ENCODE results near the gene CXCL11.

Gene CXCL11

GRCh38 chr4:76042241-76042998 is 6.5 kb upstream of the CXCL11 start:
- DNase-seq = peak in 1 of 5 experiments; percentile 61

GRCh38 chr4:76036855-76037254 is 985 bp upstream of the CXCL11 start:
- no peak for DNase-seq

GRCh38 chr4:76035141-76035540 is 729 bp downstream of the CXCL11 start:
- DNase-seq = no peak

- no peak for DNase-seq
Observed at GRCh38 chr4:76029300-76029699, 6.6 kb downstream of the CXCL11 start.

DNA sequence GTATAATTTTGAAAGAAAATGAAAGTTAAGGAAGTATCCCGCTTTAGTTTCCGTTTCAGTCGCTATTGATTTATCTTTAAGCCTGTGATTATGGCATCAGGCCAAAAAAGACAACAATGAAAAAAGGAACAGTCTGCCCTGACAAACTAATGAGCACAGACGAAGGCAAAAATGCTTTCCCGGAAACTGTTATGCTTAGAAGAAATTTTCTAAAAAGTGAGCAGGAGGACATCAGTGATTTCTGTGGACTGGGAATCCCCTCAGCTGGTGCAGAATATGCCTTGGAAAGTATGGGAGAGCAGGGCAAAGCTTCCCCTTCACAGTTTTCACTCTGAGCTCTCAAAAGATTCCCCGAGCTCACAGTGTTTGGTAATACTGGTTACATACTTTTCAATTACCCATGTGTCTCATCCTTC is 7.5 kb downstream of the CXCL11 start:
- DNase-seq = peak in 1 of 5 experiments; percentile 39

DNA sequence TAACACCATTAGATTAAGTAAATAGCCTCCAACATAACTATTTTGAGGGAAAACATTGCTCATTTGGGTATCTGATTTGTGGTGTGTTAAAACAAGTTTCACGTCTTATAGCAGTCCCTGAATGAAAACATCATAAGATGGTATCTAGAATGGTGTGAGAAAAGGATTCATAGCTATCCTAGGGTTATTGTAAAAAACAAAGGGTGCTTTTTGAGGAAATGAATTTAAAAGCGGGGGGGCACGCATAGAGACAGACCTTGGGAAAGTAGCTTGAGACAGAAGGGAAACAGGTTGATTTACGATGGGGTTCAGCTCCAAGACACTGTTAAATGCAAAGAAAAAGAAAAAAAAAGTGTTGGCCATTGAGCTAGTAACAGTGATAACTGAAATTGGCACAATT is 11.8 kb downstream of the CXCL11 start:
- peak in 1 of 5 experiments; percentile 84 for DNase-seq

- DNase-seq = no peak
Observed at GRCh38 chr4:76023389-76023788, 12.5 kb downstream of the CXCL11 start, which contains the start of gene CXCL10. TSS of gene CXCL10 (minus strand) at chr4:76023497. CDS start at chr4:76023431, 66 bp downstream.

DNA sequence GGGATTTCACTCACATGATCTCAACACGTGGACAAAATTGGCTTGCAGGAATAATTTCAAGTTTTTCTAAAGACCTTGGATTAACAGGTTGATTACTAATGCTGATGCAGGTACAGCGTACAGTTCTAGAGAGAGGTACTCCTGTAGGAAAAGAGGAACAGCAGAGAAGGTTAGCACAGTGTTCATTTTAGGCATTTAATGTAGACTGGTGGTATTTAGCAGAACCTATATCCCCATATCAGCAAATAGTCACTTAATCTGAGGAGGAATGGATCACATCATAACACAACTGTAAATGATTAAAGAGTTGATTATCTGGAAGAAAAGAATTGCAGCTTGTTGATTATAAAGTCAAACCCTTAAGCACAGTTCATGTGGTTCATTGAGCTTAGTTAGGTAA is 13.2 kb downstream of the CXCL11 start:
- no peak for DNase-seq

GRCh38 chr4:76022031-76022430 is 13.8 kb downstream of the CXCL11 start:
- peak in 1 of 5 experiments; percentile 66 for DNase-seq

- no peak for DNase-seq
Observed at GRCh38 chr4:76017056-76017686, 18.7 kb downstream of the CXCL11 start.

- DNase-seq = peak in 1 of 5 experiments; percentile 94
Observed at GRCh38 chr4:76016393-76016792, 19.5 kb downstream of the CXCL11 start.

DNA sequence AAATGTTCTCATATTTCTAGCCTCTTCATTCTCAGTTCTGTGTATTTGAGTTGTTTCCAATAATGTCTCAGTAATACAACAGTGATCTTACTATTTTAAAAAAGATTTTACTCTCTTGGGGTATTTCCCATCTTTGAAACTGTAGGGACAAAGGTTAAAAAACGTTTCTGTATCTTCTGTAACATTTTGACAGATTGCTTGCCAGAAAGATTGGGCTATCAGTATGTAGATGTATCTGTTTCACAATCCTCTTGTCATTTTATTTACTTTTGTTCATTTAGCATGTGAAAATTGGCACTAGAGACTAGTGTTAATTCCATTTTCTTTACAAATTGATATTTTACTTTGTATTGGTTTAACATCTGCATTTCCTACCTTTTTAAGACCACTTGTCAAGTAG is 22.3 kb downstream of the CXCL11 start:
- no peak for DNase-seq

DNA sequence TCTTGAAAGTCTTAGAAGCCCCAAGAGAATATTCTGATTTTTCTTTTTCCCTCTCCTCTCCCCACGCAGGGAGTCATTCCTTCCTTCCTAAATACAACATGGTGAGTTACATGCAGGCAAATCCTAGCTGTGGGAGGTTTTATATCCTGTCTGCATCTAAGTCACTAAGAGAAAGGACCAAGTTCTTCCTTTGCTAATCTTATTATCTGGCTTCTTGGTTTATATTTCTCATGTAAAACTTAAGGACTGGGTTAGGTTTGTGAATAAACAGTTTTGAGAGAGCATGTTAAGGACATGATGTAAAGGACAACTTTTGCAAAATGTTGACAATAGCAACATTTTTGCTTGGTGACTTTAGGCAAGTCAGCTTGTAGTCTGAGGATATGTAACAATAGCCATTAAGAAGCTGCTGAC is 23.5 kb downstream of the CXCL11 start:
- DNase-seq = peak in 1 of 5 experiments; percentile 22

DNA sequence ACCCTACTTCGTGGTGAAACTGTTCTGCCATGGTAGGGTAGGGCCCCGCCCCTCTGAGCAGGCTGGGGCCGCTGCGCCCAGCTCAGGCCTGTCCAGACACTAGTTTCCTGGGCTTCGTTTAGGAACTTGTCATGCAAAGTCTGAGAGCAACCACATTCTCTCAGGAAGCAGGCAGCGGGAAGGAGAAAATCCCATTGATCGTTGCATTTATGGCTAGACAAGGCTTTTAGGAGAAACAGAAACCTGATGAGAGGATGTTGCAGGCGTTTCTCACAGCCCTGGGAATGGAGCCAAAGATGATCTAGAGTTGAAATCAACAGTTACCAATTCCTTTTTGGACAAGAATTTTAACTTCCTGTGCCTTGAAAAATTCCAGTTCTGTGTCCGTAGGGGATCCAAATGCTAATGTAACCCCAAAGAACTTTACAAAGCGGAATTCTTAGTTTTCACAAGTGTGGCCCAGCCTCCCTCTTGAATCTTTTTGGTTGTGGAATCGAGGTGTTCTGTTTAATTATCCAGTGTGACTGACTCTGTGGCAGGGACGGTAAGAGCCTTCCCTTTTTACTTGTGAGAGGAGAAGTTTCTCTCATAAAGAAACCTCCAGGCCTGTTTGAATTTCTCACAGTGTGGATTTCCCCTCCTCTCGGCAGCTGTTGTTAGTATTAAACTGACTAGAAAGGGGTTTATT is 24.0 kb downstream of the CXCL11 start:
- DNase-seq = peak in 1 of 5 experiments; percentile 46

DNA sequence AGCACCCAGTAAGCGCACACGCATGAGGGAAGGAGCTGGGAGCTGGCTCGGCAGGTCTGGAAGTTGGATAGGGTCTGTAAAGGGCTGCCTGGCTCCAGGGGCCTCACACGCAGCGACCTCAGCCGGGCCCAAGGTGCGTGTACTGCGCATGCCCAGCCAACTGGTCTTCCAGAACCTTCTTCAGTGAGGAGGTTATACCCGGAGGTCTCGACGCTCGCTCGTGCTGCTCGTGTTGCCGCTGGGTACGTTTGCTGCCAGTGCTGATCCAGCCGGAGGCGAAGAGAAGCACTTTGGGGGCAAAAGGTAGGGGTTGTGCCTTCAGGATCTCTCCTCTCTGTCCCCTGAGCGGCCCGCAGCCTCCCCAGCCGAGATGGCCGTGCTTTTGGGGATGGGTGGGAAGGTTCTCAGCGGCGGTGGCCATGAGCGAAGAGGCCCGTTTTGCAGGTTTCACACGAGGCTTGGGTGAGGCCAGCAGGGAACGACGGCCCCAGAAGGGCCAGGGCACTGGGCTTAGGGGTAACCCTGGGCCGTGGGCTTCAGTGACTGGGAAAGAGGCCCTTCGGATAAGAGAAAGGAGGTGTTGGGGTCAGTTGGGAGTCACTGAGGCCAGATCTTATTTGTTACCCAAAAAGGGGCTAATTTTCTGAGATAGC is 24.7 kb downstream of the CXCL11 start:
- no peak for DNase-seq

- DNase-seq = no peak
Observed at GRCh38 chr4:76010576-76010975, 25.3 kb downstream of the CXCL11 start.

GRCh38 chr4:76009311-76009710 is 26.6 kb downstream of the CXCL11 start:
- no peak for DNase-seq

DNA sequence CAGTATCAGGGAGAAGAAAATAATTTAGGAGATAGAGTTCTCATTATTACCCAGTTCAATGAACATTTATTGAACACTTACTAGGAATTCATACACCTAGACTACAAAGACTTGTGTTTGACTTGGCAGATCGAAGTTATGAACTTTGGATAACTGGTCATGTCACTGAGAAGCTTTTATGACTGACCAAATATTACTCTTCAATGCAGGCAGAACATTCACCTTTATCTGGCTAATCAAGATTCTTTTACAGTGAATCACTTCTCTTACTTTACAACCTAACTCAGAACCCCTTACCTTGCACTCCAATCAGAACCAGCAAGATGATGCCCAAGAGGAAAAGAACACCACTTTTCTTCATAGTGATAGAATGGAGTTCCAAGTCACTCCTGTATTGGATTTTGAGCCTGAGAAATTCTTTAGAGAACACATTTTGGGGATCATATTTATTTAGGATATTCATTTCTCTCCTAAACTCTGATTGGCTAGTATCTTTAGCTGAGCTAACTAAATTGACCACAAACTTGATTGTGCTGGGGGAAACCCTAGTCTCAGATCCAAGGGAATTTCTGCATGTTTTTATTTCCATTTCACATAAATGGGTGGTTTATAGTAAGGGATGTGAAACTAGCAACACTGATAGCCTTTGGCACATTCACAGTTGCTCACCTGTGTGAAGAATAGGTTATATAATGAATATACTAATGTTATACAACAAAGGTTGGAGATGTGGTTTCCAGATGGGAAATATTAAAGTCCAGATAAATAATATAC is 28.6 kb downstream of the CXCL11 start, which contains the start of gene CXCL9:
Gene CXCL9 (minus strand): TSS at position 421 of the 774 bp plus-strand sequence. CDS start 60 bp downstream, at position 361.
- DNase-seq = no peak

DNA sequence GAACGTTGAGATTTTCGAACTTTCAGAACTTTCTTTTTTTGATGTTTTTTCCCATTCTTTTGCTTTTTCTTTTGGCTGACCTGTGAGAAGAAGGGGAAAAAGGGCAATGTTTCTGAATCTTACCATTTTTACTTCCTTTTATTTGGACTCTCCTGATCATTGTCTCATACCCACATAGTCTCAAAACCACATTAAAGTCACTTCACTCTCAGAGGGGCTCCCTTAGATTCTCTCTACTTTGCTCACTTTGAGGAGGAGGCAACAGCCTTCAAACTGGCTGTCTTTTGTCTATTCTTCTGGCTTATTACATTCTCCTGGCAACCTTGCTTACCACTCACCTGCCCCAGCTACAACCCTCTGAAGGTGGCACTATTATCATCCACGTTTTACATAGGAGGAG is 32.2 kb downstream of the CXCL11 start:
- no peak for DNase-seq

DNA sequence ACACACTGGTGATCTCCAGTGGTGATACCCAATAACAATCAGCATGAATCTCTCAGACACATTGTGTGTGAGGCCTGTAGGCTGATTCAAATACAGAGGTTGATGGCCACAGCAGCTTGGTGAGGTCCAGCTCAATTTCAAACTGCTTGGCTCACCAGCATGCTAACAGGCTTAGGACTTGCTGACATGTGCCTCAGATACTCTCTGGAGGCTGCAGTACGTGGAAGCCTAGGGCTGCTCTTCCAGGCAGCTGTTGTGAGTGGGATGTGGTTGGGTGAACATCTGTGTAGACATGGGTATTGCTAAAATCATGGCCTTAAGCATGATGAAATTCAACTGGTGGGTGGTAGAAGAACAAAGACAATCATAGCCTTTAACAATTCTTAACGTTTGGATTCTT is 32.8 kb downstream of the CXCL11 start:
- peak in 1 of 5 experiments; percentile 21 for DNase-seq

DNA sequence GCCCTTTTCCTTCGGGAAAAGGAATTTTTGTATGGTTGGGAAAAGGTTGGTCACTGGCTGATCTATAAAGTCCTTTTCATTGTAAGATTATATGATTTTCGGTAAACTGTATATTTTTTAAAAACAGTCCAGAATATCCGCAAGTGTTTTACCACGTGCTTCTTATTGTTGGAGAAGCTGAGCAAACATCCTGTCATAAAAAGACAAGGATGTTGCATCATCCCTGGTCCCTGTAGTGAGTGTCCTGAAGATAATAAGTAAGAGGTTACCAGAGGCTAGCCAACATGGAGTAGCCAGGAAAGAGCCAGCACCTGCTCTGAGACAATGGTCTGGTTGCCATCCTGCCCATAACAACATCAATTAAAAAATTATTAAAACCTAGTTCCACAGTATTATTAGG is 33.7 kb downstream of the CXCL11 start:
- DNase-seq = no peak

- no peak for DNase-seq
Observed at GRCh38 chr4:76001700-76002099, 34.2 kb downstream of the CXCL11 start.
